Colonic mucosa (tissue), 4 donors: Measurements from ENCODE around the gene NUDT7. TPM values are rescaled to one million over a fixed set of nuclear protein-coding genes. Genes with fewer than 3 reads are reported as not detected.

Experiments used
- DNase-seq: peaks from one replicate; pipeline ENCODE4 v3.0.0-alpha.2; 2020
- H3K27ac ChIP-seq: fragments of 200-600 bp; one replicate; pipeline ENCODE4 v1.8.0; 2021
- H3K27me3 ChIP-seq: fragments of 200-600 bp; one replicate; pipeline ENCODE4 v1.8.0; 2021
- H3K36me3 ChIP-seq: fragments of 200-600 bp; one replicate; pipeline ENCODE4 v1.8.0; 2021
- H3K4me1 ChIP-seq: fragments of 200-600 bp; one replicate; pipeline ENCODE4 v1.8.0; 2021; ENCODE audit warnings: mild to moderate bottlenecking
- H3K4me3 ChIP-seq: fragments of 200-600 bp; one replicate; pipeline ENCODE4 v1.8.0; 2021
- H3K9ac ChIP-seq, 2 donors: one replicate each; pipeline ENCODE4 v1.7.0; 2013; ENCODE audit warnings: control low read depth in 2 of 2, low read depth in 2 of 2, low read length in 2 of 2
- H3K9me3 ChIP-seq: fragments of 200-600 bp; one replicate; pipeline ENCODE4 v1.8.0; 2021
- intact Hi-C: fragments of 100-400 bp; cut with DNase I; formaldehyde crosslinking; loops from one replicate; pipeline ENCODE4 v1.14.1; 2022
- total RNA-seq, 2 donors: library from RNA; stranded (reverse); fragmentation: NEBNext Ultra II Directional in 1 of 2; extraction: Animal tissue kit (Norgen Biotek cat#: 25700) in 1 of 2; gene quantifications; one replicate each; pipeline ENCODE4 v1.2.1, GENCODE V29; 2021
- TF ChIP-seq, protein P1 (sequence below): fragments of 200-600 bp; IDR thresholded peaks from one replicate; pipeline ENCODE4 v1.8.0; 2022; ENCODE audit warnings: antibody characterized with exemption, mild to moderate bottlenecking
- donor health status: healthy.
- donor health status: DM: no; HTN: no; CAD: no.
- donor health status: DM: no; HTN: no; CAD: no.

Gene NUDT7
- total RNA-seq, 2 donors from 2014 or later = 12.7 to 17.7 TPM

DNA sequence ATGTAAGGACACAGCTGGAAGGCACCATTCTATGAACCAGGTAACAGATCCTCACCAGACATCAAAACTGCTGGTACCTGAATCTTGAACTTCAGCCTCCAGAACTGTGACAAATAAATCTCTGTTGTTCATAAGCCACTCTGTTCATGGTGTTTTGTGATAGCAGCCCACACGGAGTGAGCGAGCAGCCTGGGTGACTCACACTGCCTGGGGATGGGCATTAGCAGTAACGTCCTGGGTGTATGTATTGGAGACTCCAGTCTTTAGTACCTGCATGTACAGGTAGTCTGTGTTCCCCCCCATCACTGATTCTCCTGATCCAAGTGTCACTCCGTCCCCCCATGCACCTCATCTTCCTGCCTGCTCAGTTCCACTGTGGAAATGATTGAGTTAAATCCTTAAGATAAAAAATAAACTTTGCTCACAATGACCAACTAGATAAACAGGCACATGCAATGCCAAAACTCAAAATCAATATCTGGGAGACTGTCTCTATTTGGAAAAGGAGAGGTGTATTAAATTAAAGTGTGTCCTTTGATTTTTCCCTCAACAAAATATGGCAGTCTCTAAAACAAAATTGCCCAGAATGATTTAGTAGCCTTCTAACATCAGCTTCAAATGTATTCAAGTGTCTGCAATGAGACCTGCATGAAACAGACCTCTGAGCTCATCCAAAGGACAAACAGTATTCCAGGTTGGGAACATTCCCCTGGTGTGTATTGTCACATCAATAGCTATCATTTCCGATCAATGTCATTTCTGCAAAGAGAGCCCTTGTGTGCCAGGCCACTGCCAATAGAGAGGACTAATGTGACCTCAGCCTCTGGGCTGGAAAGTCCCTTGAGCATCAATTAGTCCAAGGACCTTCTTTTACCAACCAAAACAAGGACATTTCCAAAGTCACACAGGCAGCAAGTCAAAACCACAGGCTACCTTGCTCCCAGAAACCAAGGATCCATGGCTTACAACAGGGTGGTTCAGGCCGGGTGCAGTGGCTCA is 53.9 kb downstream of the NUDT7 start:
- DNase-seq = no peak
- H3K27ac ChIP-seq = no peak overlapping the region
- intact Hi-C loops = no loop called here
- H3K36me3 ChIP-seq = no peaks in the 10 kb centered on the region
- H3K27me3 ChIP-seq = no peaks in the 10 kb centered on the region
- H3K9ac ChIP-seq = no peak overlapping the region
- no peaks in the 10 kb centered on the region for H3K4me1 ChIP-seq
- H3K4me3 ChIP-seq = no peak overlapping the region
- TF ChIP-seq, protein P1, sequence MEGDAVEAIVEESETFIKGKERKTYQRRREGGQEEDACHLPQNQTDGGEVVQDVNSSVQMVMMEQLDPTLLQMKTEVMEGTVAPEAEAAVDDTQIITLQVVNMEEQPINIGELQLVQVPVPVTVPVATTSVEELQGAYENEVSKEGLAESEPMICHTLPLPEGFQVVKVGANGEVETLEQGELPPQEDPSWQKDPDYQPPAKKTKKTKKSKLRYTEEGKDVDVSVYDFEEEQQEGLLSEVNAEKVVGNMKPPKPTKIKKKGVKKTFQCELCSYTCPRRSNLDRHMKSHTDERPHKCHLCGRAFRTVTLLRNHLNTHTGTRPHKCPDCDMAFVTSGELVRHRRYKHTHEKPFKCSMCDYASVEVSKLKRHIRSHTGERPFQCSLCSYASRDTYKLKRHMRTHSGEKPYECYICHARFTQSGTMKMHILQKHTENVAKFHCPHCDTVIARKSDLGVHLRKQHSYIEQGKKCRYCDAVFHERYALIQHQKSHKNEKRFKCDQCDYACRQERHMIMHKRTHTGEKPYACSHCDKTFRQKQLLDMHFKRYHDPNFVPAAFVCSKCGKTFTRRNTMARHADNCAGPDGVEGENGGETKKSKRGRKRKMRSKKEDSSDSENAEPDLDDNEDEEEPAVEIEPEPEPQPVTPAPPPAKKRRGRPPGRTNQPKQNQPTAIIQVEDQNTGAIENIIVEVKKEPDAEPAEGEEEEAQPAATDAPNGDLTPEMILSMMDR = no peak
- H3K9me3 ChIP-seq = no peaks in the 10 kb centered on the region

DNA sequence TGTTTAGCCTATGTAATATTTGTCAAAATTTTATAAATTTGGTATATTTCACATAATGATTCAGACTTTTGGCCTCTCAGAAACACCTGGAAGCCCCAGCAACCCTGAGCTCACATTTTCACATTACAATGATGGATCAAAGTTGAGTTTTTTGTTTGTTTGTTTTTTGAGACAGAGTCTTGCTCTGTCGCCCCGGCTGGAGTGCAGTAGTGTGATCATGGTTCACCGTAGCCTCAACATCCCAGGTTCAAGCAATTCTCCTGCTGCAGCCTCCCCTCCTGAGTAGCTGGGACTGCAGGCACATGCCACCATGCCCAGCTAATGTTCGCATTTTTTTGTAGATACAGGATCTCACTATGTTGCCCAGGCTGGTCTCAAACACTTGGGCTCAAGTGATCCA is 55.4 kb downstream of the NUDT7 start:
- H3K4me3 ChIP-seq = no peak overlapping the region
- DNase-seq = no peak
- no peak overlapping the region for H3K27ac ChIP-seq
- H3K4me1 ChIP-seq = no peaks in the 10 kb centered on the region
- intact Hi-C loops = no loop called here
- H3K27me3 ChIP-seq = no peaks in the 10 kb centered on the region
- no peaks in the 10 kb centered on the region for H3K9me3 ChIP-seq
- TF ChIP-seq, protein P1 = no peak
- no peaks in the 10 kb centered on the region for H3K36me3 ChIP-seq
- H3K9ac ChIP-seq = no peak overlapping the region

DNA sequence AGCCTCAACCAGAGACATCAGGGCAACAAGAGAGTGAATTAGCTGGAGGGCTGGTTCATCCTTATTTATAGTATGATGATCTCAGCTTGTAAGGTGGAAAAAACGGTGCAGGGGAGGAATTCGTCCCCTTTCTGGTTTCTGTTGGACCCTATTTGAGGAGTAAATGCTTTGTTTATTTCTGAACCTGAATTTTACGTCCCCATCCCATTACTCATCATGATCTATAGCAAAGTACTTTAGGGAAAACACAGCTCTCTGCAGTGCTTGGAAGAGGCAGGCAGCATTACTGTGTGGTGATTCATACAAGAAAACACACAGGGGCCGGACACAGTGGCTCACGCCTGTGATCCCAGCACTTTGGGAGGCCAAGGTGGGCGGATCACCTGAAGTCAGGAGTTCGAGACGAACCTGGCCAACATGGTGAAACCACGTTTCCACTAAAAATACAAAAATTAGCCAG is 58.1 kb downstream of the NUDT7 start:
- H3K27me3 ChIP-seq = no peaks in the 10 kb centered on the region
- no peaks in the 10 kb centered on the region for H3K4me1 ChIP-seq
- H3K36me3 ChIP-seq = no peaks in the 10 kb centered on the region
- H3K9me3 ChIP-seq = no peaks in the 10 kb centered on the region
- no peak overlapping the region for H3K9ac ChIP-seq
- no peak overlapping the region for H3K27ac ChIP-seq
- H3K4me3 ChIP-seq = no peak overlapping the region
- intact Hi-C loops = no loop called here
- no peak for DNase-seq
- TF ChIP-seq, protein P1 = no peak

DNA sequence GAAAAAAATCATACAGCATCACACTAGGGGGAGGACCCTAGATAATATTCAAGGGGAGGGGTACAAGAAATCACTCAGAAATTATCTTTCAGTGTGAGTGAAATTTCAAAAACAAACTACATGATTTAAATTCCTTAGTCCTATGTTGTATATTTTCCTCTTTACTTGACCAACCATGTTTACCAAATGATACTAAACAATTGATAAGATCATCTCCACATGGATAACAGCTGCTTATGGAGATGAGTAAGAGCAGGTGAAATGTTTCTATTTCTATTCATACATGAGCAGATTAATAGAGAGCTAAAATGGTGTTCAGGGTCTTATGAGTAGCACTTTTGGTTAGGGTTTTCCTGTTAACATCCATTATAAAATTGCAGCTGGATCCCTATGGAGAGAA is 58.8 kb downstream of the NUDT7 start:
- TF ChIP-seq, protein P1 = no peak
- Histone ChIP-seq H3K9me3 (no peaks in the 10 kb centered on the region), H3K27ac (no peak overlapping the region), H3K27me3 (no peaks in the 10 kb centered on the region), H3K4me1 (no peaks in the 10 kb centered on the region), H3K36me3 (no peaks in the 10 kb centered on the region), H3K9ac (no peak overlapping the region), H3K4me3 (no peak overlapping the region)
- no peak for DNase-seq
- intact Hi-C loops = no loop called here

DNA sequence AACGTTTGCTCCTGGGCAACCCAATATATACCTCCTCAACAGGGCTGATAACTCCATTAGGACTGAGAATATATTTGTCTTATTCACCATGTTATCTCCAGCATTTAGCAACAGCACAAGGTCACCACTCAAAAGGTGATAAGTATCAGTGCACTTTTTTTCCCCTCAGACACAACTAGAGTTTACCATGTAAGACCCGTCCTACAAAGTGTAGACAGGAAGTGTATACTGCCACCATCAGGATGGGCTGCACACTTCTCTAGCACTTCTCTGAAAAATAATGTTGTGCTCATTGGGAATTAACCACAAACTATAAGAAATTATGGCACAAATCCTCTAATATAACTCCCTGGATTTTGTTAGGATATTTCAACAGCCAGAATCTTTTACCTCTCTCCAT is 60.4 kb downstream of the NUDT7 start:
- no peak overlapping the region for H3K4me3 ChIP-seq
- TF ChIP-seq, protein P1 = no peak
- no peaks in the 10 kb centered on the region for H3K9me3 ChIP-seq
- H3K36me3 ChIP-seq = no peaks in the 10 kb centered on the region
- DNase-seq = no peak
- H3K9ac ChIP-seq = no peak overlapping the region
- no peak overlapping the region for H3K27ac ChIP-seq
- intact Hi-C loops = no loop called here
- H3K27me3 ChIP-seq = no peaks in the 10 kb centered on the region
- H3K4me1 ChIP-seq = no peaks in the 10 kb centered on the region
